Body of pancreas (tissue), 4 donors: ENCODE measurements around the gene ANKMY1. TPM values are rescaled to one million over a fixed set of nuclear protein-coding genes. Genes with fewer than 3 reads are reported as not detected.

ENCODE experiments used
- ATAC-seq: fragments of 150-250 bp; one replicate; pipeline ENCODE4 v1.9.1; 2016
- DNase-seq, 4 donors: peaks; one replicate each; pipeline ENCODE4 v3.0.0-alpha.2; 2019
- H3K27ac ChIP-seq, 4 donors: fragments of 200-600 bp; sonication (generic); 1 replicate in 3 of 4; 2 replicates in 1 of 4; pipeline versions ENCODE4 v1.5.1 to v1.6.1; 2016 to 2019; ENCODE audit warnings: mild to moderate bottlenecking in 1 of 4, mixed read lengths in 1 of 4, moderate library complexity in 1 of 4
- H3K27me3 ChIP-seq, 2 donors: fragments of 200-600 bp; sonication (generic); one replicate each; pipeline ENCODE4 v1.6.0; 2016; ENCODE audit warnings: mild to moderate bottlenecking in 1 of 2
- H3K36me3 ChIP-seq, 2 donors: fragments of 200-600 bp; sonication (generic); replicated peaks in 1 of 2; 2 replicates each; pipeline ENCODE4 v1.5.1; 2016; ENCODE audit warnings: low read depth in 2 of 2; ENCODE audit not compliant: insufficient read depth in 1 of 2
- H3K4me1 ChIP-seq: fragments of 200-600 bp; sonication (generic); one replicate; pipeline ENCODE4 v1.6.0; 2016
- H3K4me3 ChIP-seq, 2 donors: fragments of 200-600 bp; sonication (generic); 1 replicate in 1 of 2; 2 replicates in 1 of 2; pipeline ENCODE4 v1.5.1; 2016 to 2019
- H3K9me3 ChIP-seq, 3 donors: fragments of 200-600 bp; sonication (generic); 1 replicate in 2 of 3; 2 replicates in 1 of 3; pipeline ENCODE4 v1.5.1; 2016
- POLR2A ChIP-seq, 3 donors: fragments of 450-650 bp; IDR thresholded peaks; one replicate each; pipeline ENCODE4 v1.6.1; 2016; ENCODE audit warnings: antibody characterized with exemption in 3 of 3, mild to moderate bottlenecking in 2 of 3
- WGBS, 2 donors: methylation state at CpG; one replicate each; pipeline ENCODE4 v1.1.5; 2017; 5-methylcytosine and 5-hydroxymethylcytosine counted together
- intact Hi-C: fragments of 100-400 bp; cut with DNase I; formaldehyde crosslinking; loops from one replicate; pipeline ENCODE4 v1.15.1; 2023
- total RNA-seq, 2 donors: library from RNA; depleted of rRNA; stranded (reverse); fragments of >200 nt; gene quantifications; one replicate each; pipeline ENCODE4 v1.1.0, GENCODE V29; 2016
- TF ChIP-seq, protein P1 (sequence below), 7 experiments: fragments of 450-650 bp in 4 of 7; fragments of 200-600 bp in 3 of 7; sonication (generic) in 3 of 7; IDR thresholded peaks; one replicate each; pipeline ENCODE4 v1.5.1; 2016 to 2019; ENCODE audit warnings: antibody characterized with exemption in 7 of 7

ANKMY1 gene
- total RNA-seq, 2 donors from 2014 or later, result 17.9 to 26.0 TPM

DNA sequence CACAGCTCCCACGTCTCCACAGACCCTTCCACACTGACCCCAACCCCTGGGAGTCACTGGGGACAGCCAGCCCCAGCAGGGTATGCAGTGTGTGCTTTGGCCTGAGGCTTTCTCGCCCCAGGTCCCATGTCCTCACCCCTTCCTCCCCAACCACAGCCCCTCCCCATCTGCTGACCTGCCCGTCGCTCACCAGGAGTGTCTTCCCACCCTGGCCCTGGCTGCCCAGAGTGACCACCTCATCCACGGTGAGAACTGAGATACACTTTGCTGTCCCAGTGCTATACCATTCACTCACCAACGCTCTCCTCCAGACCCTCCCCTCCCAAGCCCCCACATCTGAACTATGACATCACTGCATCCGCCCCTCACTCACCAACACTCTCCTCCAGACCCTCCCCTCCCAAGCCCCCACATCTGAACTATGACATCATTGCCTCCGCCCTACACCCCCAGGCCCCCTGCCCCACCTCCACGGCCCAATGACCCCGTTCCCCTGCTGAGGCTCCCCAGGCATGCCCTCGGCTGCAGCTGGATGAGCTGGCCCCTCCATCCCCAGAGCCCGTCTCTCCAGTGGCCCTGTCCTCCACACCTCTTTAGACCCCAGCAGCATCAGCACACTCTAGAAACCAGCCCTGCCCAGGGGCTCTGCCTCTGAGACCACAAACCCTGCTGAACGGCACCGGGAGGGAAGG is 55.2 kb downstream of the ANKMY1 start:
- Histone ChIP-seq H3K27me3 (no peaks in the 10 kb centered on the region), H3K4me1 (no peaks in the 10 kb centered on the region), H3K9me3 (no peaks in the 10 kb centered on the region), H3K36me3 (no peaks in the 10 kb centered on the region), H3K27ac (no peak overlapping the region), H3K4me3 (no peak overlapping the region)
- intact Hi-C loops, result no loop called here
- ATAC-seq (no peak), DNase-seq (peak in 1 of 4 donors; percentile 8)
- 83 to 91% methylated on average over 12 to 14 of the region's 14 CpGs for WGBS, 2 donors
- TF ChIP-seq, protein P1, sequence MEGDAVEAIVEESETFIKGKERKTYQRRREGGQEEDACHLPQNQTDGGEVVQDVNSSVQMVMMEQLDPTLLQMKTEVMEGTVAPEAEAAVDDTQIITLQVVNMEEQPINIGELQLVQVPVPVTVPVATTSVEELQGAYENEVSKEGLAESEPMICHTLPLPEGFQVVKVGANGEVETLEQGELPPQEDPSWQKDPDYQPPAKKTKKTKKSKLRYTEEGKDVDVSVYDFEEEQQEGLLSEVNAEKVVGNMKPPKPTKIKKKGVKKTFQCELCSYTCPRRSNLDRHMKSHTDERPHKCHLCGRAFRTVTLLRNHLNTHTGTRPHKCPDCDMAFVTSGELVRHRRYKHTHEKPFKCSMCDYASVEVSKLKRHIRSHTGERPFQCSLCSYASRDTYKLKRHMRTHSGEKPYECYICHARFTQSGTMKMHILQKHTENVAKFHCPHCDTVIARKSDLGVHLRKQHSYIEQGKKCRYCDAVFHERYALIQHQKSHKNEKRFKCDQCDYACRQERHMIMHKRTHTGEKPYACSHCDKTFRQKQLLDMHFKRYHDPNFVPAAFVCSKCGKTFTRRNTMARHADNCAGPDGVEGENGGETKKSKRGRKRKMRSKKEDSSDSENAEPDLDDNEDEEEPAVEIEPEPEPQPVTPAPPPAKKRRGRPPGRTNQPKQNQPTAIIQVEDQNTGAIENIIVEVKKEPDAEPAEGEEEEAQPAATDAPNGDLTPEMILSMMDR (IDR thresholded peaks at IDR 0.05), result no peak
- TF ChIP-seq POLR2A (IDR thresholded peaks at IDR 0.05), result no peak

DNA sequence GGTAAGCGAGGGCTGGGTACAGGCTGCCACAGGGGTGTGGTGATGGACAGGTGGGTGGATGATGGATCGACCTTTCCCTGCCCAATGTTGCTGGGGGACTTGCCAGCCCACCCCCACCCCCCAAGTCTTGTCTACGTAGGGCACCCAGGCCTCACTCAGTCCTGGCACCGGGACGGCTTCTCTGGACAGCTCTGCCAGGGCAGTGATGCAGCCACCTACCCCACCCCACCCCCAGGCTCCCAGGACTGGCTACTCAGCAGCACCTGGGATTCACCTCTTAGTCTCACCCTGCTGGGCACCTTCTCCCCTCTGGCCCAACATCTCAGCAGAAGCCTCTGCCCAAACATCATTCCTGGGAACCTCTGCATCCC is 55.7 kb downstream of the ANKMY1 start:
- intact Hi-C loops, result no loop called here

DNA sequence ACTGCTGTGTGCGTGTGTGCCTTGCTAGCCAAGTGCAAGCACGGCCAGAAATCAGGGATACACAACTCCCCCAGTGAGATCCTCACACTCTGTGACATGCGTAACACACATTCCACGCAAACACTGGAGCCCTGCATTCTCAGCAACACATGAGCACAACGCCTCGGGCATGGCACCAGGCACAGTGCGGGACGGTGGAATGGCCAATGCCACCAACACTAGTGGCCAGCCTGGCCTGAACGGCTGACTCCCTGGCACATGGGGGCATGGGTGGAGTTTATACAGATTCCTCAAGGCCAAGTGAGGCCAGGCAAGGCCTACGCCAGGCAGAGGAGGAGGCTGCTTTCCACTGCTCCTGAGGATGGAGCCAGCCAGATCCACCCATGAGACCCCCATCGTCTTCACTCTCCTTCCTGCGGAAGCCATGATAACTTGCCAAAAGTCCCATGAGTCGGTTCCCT is 56.2 kb downstream of the ANKMY1 start:
- TF ChIP-seq, protein P1 (IDR thresholded peaks at IDR 0.05), result no peak
- TF ChIP-seq POLR2A (IDR thresholded peaks at IDR 0.05), result no peak
- Histone ChIP-seq H3K9me3 (no peaks in the 10 kb centered on the region), H3K27me3 (no peaks in the 10 kb centered on the region), H3K27ac (no peak overlapping the region), H3K36me3 (no peaks in the 10 kb centered on the region), H3K4me1 (no peaks in the 10 kb centered on the region), H3K4me3 (no peak overlapping the region)
- intact Hi-C loops, result no loop called here
- no peak for ATAC-seq
- DNase-seq, result peak in 1 of 4 donors; percentile 2
- 86 to 91% methylated on average over 10 to 13 of the region's 13 CpGs for WGBS, 2 donors

More for the DNA sequence above, 55.7 kb downstream of the ANKMY1 start:
- 97 to 100% methylated on average over 3 to 5 of the region's 5 CpGs for WGBS, 2 donors
- Histone ChIP-seq H3K4me1 (no peaks in the 10 kb centered on the region), H3K27ac (no peak overlapping the region), H3K36me3 (no peaks in the 10 kb centered on the region), H3K9me3 (no peaks in the 10 kb centered on the region), H3K27me3 (no peaks in the 10 kb centered on the region), H3K4me3 (no peak overlapping the region)
- DNase-seq (peak in 1 of 4 donors; percentile 5), ATAC-seq (no peak)
- TF ChIP-seq POLR2A (IDR thresholded peaks at IDR 0.05), result no peak
- TF ChIP-seq, protein P1 (IDR thresholded peaks at IDR 0.05), result no peak

DNA sequence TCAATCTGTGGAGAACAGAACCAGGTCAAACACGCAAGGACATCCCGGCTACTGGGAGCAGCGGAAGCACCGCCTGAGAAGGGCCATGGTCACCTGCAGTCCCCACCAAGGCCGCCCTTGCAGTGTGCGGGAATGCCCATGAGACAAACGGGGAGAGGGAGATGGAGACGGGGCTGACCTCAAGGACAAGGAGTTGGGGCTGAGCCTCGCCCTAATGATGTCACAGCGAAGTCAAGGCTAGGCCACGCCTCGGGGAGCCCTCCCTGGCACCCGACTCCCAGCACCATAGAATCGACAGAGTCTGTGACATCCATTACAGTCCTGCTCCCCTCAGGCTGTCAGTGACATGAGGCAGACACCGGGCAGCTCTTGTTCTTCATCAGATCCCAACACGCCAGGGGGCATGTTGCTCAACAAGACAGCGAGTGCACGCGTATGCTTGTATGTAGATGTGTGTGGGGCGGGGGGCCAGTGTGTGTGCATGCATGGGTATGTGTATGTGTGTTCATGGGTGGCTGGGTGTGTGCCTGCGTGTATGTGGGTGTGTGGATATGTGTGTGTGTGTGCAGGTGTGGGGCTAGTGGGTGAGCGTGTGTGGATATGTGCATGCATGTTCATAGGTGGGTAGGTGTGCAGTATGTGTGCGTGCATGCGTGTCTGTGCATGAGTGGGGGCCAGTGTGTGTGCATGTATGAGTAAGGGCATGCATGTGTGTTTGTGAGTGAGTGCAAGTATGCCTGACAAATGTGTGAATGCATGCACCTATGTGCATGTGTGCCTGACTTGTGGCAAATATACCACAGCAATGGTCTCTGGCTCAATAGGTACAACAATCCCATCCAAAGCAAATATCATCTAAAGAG is 57.0 kb downstream of the ANKMY1 start:
- H3K4me3 ChIP-seq, result no peak overlapping the region
- WGBS, 2 donors, result 93 to 96% methylated on average over 20 to 24 of the region's 24 CpGs

More for the DNA sequence above, 57.0 kb downstream of the ANKMY1 start:
- TF ChIP-seq, protein P1 (IDR thresholded peaks at IDR 0.05), result no peak
- TF ChIP-seq POLR2A (IDR thresholded peaks at IDR 0.05), result no peak
- no peak overlapping the region for H3K27ac ChIP-seq
- ATAC-seq (no peak), DNase-seq (peak in 1 of 4 donors; percentile 6)
- H3K9me3 ChIP-seq, result no peaks in the 10 kb centered on the region
- no peaks in the 10 kb centered on the region for H3K27me3 ChIP-seq
- intact Hi-C loops, result no loop called here
- H3K4me1 ChIP-seq, result no peaks in the 10 kb centered on the region
- no peaks in the 10 kb centered on the region for H3K36me3 ChIP-seq
